C4-2B (cell line): ENCODE results near the gene NSFL1C.

ENCODE experiments used
- CTCF ChIP-seq: fragments of 450-650 bp; conservative IDR thresholded peaks from 2 replicates; pipeline ENCODE4 v1.5.1; 2017; ENCODE audit warnings: mild to moderate bottlenecking
- ZFX ChIP-seq: fragments of 450-650 bp; IDR thresholded peaks from 2 replicates; pipeline ENCODE4 v1.6.1; 2017

DNA sequence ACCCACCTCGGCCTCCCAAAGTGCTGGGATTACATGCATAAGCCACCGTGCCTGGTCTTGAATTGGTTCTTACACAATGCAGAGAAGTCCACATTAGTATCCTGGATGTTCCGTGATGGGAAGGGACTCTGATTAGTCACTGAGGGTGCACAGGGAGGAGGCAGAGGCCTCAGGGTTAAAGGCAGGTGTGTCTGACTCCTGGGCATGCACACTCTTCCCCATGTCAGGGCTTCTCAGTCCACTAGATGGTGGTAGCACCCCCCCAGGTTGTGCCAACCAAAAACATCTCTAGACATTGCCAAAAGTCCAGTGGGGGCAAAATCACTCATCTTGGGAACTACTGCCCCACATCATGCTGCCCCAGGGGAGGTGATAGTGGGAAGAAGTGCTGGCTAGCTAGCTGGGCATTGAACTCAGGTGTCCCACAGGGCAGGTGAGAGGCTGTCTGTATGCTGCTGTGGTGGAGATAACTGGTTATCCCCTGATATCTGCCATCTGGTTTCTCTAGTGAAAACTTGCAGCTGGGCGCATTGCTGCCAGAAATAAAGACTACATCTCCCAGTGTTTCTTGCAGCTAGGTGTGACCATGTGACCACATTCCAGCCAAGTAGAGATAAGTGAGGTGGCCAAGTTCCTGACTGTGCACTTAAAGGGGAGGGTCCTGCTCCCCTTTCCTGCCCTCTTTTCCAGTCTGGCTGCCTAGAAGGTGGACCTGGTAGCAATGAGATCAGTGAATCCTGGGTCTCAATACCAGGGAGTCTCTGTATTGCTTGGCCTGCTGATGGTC is 8.4 kb upstream of the NSFL1C start:
- no peak; the same call in 1 of the 2 replicates for TF ChIP-seq CTCF
- TF ChIP-seq ZFX, result no peak
